ENCODE results near the gene FN3K.
A peak's percentile ranks its signal among the peaks of the same experiment; 100 is the strongest.

FN3K gene

DNA sequence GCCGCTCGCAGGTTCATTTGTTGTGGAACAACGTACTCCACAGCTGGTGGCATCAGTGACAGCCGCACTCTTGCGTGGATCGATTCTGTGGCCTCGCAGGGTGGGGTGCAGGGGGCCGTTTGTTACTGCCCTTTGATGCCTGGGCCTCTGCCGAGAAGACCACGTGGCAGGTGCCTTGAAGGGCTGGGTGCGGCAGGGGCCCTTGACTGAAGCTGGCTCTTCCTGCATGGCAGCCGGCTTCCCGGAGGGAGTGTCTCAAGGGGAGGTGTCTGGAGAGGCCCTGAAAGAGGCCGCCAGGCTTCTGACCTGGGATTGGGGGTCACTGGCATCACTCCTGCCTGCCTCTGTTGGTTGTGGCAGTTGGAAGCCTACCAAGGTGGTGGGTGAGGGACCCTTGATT is 60.2 kb downstream of the FN3K start:
- H2BK15ac ChIP-seq (ENCODE audit: low read depth, poor library complexity, severe bottlenecking), result no peak overlapping the region
- no peak overlapping the region for H2BK120ac ChIP-seq (ENCODE audit: low read depth, low read length)
- peak overlapping the region; percentile 47 for H4K91ac ChIP-seq (ENCODE audit: low read length)
- no peak overlapping the region for H3K14ac ChIP-seq (ENCODE audit: low read length in 2 of 2)
- no peak overlapping the region for H3K27ac ChIP-seq (ENCODE audit: low read length, poor library complexity, severe bottlenecking)
- no peak overlapping the region for H3K18ac ChIP-seq (ENCODE audit: low read depth in 1 of 2, low read length in 2 of 2)
- H3K4me3 ChIP-seq (ENCODE audit: insufficient read depth in 1 of 2, low read depth in 1 of 2, low read length in 2 of 2), result no peak overlapping the region
- no peaks in the 10 kb centered on the region for H3K27me3 ChIP-seq (ENCODE audit: control insufficient read depth in 1 of 2, insufficient read depth in 1 of 2, low read length in 2 of 2)
- no peak overlapping the region for H3K4me2 ChIP-seq (ENCODE audit: low read length, poor library complexity, severe bottlenecking)
- H3K23ac ChIP-seq (ENCODE audit: low read length in 2 of 2), result no peak overlapping the region
- WGBS, result 95% methylated on average over 14 of the region's 14 CpGs
- no peaks in the 10 kb centered on the region for H3K9me3 ChIP-seq (ENCODE audit: control insufficient read depth, low read length)
- peaks cover 26% of the 10 kb centered on the region for H3K79me1 ChIP-seq (replicated peaks; ENCODE audit: low read length, poor library complexity, severe bottlenecking)
- no peak overlapping the region for H3K4ac ChIP-seq (ENCODE audit: low read depth in 1 of 2, low read length in 2 of 2)
- no peak overlapping the region for H2BK5ac ChIP-seq (ENCODE audit: low read depth, low read length, poor library complexity, severe bottlenecking)
- no peak overlapping the region for H2BK12ac ChIP-seq (ENCODE audit: low read length in 2 of 2)
- no peak overlapping the region for H2AFZ ChIP-seq (ENCODE audit: low read depth, low read length)
- no peak for DNase-seq
- peaks cover 16% of the 10 kb centered on the region for H3K4me1 ChIP-seq (ENCODE audit: control insufficient read depth, insufficient read depth, low read depth, low read length)
- H3K36me3 ChIP-seq (ENCODE audit: control insufficient read depth in 1 of 2, insufficient read depth in 2 of 2, low read depth in 1 of 2, low read length in 2 of 2), result peaks cover 14 to 25% of the 10 kb centered on the region in 2 experiments
- no peak overlapping the region for H3K9ac ChIP-seq (ENCODE audit: low read length)
- H2AK5ac ChIP-seq (ENCODE audit: low read length, severe bottlenecking), result no peak overlapping the region
- no peak overlapping the region for H4K8ac ChIP-seq (ENCODE audit: low read length)

DNA sequence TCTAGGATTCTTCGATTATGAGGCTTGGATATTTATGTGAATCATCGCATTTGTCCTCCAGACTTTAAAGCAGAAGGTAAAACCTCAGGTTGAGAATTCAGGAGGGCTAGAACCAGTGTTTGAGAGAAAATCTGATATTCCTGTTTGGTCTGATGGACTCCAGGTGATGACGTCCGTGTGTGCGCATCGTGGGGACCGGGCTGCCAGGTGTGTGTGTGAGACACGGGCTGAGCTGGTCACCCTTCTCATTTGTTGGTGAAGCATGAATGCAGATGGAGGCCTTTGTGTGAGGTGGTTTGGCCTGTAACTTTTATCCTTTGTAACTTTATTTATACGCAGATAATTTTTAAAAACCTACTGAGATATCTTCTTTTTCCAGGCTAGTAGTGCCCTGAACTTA is 61.6 kb downstream of the FN3K start:
- no peak overlapping the region for H3K4me3 ChIP-seq (ENCODE audit: insufficient read depth in 1 of 2, low read depth in 1 of 2, low read length in 2 of 2)
- H2BK12ac ChIP-seq (ENCODE audit: low read length in 2 of 2), result no peak overlapping the region
- DNase-seq, result no peak
- H3K9me3 ChIP-seq (ENCODE audit: control insufficient read depth, low read length), result no peaks in the 10 kb centered on the region
- H3K23ac ChIP-seq (ENCODE audit: low read length in 2 of 2), result no peak overlapping the region
- H2BK5ac ChIP-seq (ENCODE audit: low read depth, low read length, poor library complexity, severe bottlenecking), result no peak overlapping the region
- H3K18ac ChIP-seq (ENCODE audit: low read depth in 1 of 2, low read length in 2 of 2), result no peak overlapping the region
- no peak overlapping the region for H3K4ac ChIP-seq (ENCODE audit: low read depth in 1 of 2, low read length in 2 of 2)
- peaks cover 18 to 35% of the 10 kb centered on the region in 2 experiments for H3K36me3 ChIP-seq (ENCODE audit: control insufficient read depth in 1 of 2, insufficient read depth in 2 of 2, low read depth in 1 of 2, low read length in 2 of 2)
- 98% methylated on average over 8 of the region's 9 CpGs for WGBS
- H3K27me3 ChIP-seq (ENCODE audit: control insufficient read depth in 1 of 2, insufficient read depth in 1 of 2, low read length in 2 of 2), result no peaks in the 10 kb centered on the region
- no peak overlapping the region for H3K27ac ChIP-seq (ENCODE audit: low read length, poor library complexity, severe bottlenecking)
- H3K4me1 ChIP-seq (ENCODE audit: control insufficient read depth, insufficient read depth, low read depth, low read length), result peaks cover 6% of the 10 kb centered on the region
- no peak overlapping the region for H2AK5ac ChIP-seq (ENCODE audit: low read length, severe bottlenecking)
- no peak overlapping the region for H3K4me2 ChIP-seq (ENCODE audit: low read length, poor library complexity, severe bottlenecking)
- H4K91ac ChIP-seq (ENCODE audit: low read length), result no peak overlapping the region
- no peak overlapping the region for H2AFZ ChIP-seq (ENCODE audit: low read depth, low read length)
- peaks cover 26% of the 10 kb centered on the region for H3K79me1 ChIP-seq (replicated peaks; ENCODE audit: low read length, poor library complexity, severe bottlenecking)
- H4K8ac ChIP-seq (ENCODE audit: low read length), result no peak overlapping the region
- H3K9ac ChIP-seq (ENCODE audit: low read length), result no peak overlapping the region
- H3K14ac ChIP-seq (ENCODE audit: low read length in 2 of 2), result no peak overlapping the region
- H2BK120ac ChIP-seq (ENCODE audit: low read depth, low read length), result no peak overlapping the region
- H2BK15ac ChIP-seq (ENCODE audit: low read depth, poor library complexity, severe bottlenecking), result no peak overlapping the region

DNA sequence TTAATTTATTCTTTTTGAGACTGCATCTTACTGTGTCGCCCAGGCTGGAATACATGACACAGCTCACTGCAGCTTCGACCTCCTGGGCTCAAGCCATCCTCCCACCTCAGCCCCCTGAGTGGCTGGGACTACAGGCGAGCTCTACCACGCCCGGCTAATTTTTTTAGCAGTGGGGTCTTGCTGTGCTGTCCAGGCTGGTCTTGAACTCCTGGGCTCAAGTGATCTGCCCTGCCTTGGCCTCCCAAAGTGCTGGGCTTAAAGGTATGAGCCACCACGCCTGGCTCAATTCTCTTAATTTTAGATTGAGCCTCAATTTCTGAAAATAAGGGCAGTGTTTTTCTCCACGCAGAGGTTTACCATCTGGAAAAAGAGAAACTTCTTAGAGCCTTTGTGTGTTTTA is 63.3 kb downstream of the FN3K start:
- WGBS, result 98% methylated on average over 7 of the region's 7 CpGs
- no peak overlapping the region for H4K8ac ChIP-seq (ENCODE audit: low read length)
- H3K4me1 ChIP-seq (ENCODE audit: control insufficient read depth, insufficient read depth, low read depth, low read length), result peaks cover 5% of the 10 kb centered on the region

DNA sequence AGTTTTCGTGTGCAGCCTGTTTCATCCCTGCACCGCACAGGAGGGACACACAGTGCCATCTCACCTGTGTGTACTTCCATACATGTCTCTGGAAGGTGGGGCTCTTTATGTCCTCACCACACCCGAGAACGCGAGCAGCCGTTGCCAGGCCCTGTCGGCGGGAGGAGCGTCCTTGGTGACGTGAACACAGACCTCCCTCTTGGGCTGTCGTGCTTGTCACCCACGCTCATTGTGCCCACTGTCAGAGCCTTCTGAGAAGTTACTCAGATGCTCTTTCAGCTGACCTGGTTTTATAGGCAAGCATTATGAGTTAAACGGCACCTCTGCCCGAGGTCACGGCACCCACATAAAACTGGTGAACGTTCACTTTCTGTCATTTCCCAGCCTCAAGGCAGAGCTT is 64.2 kb downstream of the FN3K start:
- Histone ChIP-seq H3K36me3 (ENCODE audit: control insufficient read depth in 1 of 2, insufficient read depth in 2 of 2, low read depth in 1 of 2, low read length in 2 of 2) (peaks cover 18 to 35% of the 10 kb centered on the region in 2 experiments), H4K91ac (ENCODE audit: low read length) (peak overlapping the region; percentile 14), H3K79me1 (replicated peaks; ENCODE audit: low read length, poor library complexity, severe bottlenecking) (peaks cover 20% of the 10 kb centered on the region), H3K27ac (ENCODE audit: low read length, poor library complexity, severe bottlenecking) (no peak overlapping the region), H3K27me3 (ENCODE audit: control insufficient read depth in 1 of 2, insufficient read depth in 1 of 2, low read length in 2 of 2) (no peaks in the 10 kb centered on the region), H2BK5ac (ENCODE audit: low read depth, low read length, poor library complexity, severe bottlenecking) (no peak overlapping the region), H2AFZ (ENCODE audit: low read depth, low read length) (no peak overlapping the region), H3K4me3 (ENCODE audit: insufficient read depth in 1 of 2, low read depth in 1 of 2, low read length in 2 of 2) (no peak overlapping the region), H2BK120ac (ENCODE audit: low read depth, low read length) (no peak overlapping the region), H4K8ac (ENCODE audit: low read length) (no peak overlapping the region), H3K4me1 (ENCODE audit: control insufficient read depth, insufficient read depth, low read depth, low read length) (peaks cover 7% of the 10 kb centered on the region), H2AK5ac (ENCODE audit: low read length, severe bottlenecking) (no peak overlapping the region), H2BK12ac (ENCODE audit: low read length in 2 of 2) (no peak overlapping the region), H3K14ac (ENCODE audit: low read length in 2 of 2) (no peak overlapping the region), H3K23ac (ENCODE audit: low read length in 2 of 2) (no peak overlapping the region), H3K18ac (ENCODE audit: low read depth in 1 of 2, low read length in 2 of 2) (no peak overlapping the region), H3K4me2 (ENCODE audit: low read length, poor library complexity, severe bottlenecking) (no peak overlapping the region), H3K9me3 (ENCODE audit: control insufficient read depth, low read length) (no peaks in the 10 kb centered on the region), H2BK15ac (ENCODE audit: low read depth, poor library complexity, severe bottlenecking) (no peak overlapping the region), H3K4ac (ENCODE audit: low read depth in 1 of 2, low read length in 2 of 2) (no peak overlapping the region), H3K9ac (ENCODE audit: low read length) (no peak overlapping the region)
- WGBS, result 98% methylated on average over 16 of the region's 16 CpGs
- no peak for DNase-seq

More for the DNA sequence above, 63.3 kb downstream of the FN3K start:
- Histone ChIP-seq H3K9me3 (ENCODE audit: control insufficient read depth, low read length) (no peaks in the 10 kb centered on the region), H3K27ac (ENCODE audit: low read length, poor library complexity, severe bottlenecking) (no peak overlapping the region), H3K9ac (ENCODE audit: low read length) (no peak overlapping the region), H2BK5ac (ENCODE audit: low read depth, low read length, poor library complexity, severe bottlenecking) (no peak overlapping the region), H2AK5ac (ENCODE audit: low read length, severe bottlenecking) (no peak overlapping the region), H3K18ac (ENCODE audit: low read depth in 1 of 2, low read length in 2 of 2) (no peak overlapping the region), H3K4ac (ENCODE audit: low read depth in 1 of 2, low read length in 2 of 2) (no peak overlapping the region), H2BK12ac (ENCODE audit: low read length in 2 of 2) (no peak overlapping the region), H3K27me3 (ENCODE audit: control insufficient read depth in 1 of 2, insufficient read depth in 1 of 2, low read length in 2 of 2) (no peaks in the 10 kb centered on the region), H2BK120ac (ENCODE audit: low read depth, low read length) (no peak overlapping the region), H2BK15ac (ENCODE audit: low read depth, poor library complexity, severe bottlenecking) (no peak overlapping the region), H3K4me2 (ENCODE audit: low read length, poor library complexity, severe bottlenecking) (no peak overlapping the region), H3K23ac (ENCODE audit: low read length in 2 of 2) (no peak overlapping the region), H2AFZ (ENCODE audit: low read depth, low read length) (no peak overlapping the region), H3K36me3 (ENCODE audit: control insufficient read depth in 1 of 2, insufficient read depth in 2 of 2, low read depth in 1 of 2, low read length in 2 of 2) (peaks cover 18 to 35% of the 10 kb centered on the region in 2 experiments), H3K79me1 (replicated peaks; ENCODE audit: low read length, poor library complexity, severe bottlenecking) (peaks cover 23% of the 10 kb centered on the region), H4K91ac (ENCODE audit: low read length) (no peak overlapping the region), H3K14ac (ENCODE audit: low read length in 2 of 2) (no peak overlapping the region), H3K4me3 (ENCODE audit: insufficient read depth in 1 of 2, low read depth in 1 of 2, low read length in 2 of 2) (no peak overlapping the region)
- DNase-seq, result no peak

Data from mesenchymal stem cell (in vitro differentiated cells and primary cell).